IPS-18a (cell line): ENCODE measurements around the gene MOB1A.
"Not testable (repeated sequence)": the region's sequence is repeated elsewhere in the genome, so short reads cannot be mapped to it uniquely, and the experiment has no call there.

Source experiments
- H3K27ac ChIP-seq: one replicate; pipeline ENCODE4 v1.5.1; 2013; ENCODE audit warnings: low read length
- H3K27me3 ChIP-seq: one replicate; pipeline ENCODE4 v1.6.1; 2013; ENCODE audit warnings: mild to moderate bottlenecking, low read length; ENCODE audit not compliant: control insufficient read depth, insufficient read depth
- H3K36me3 ChIP-seq: one replicate; pipeline ENCODE4 v1.6.1; 2013; ENCODE audit warnings: low read depth, low read length; ENCODE audit not compliant: control insufficient read depth
- H3K4me1 ChIP-seq: one replicate; pipeline ENCODE4 v1.6.1; 2013; ENCODE audit warnings: low read depth, low read length; ENCODE audit not compliant: control insufficient read depth
- H3K4me3 ChIP-seq: one replicate; pipeline ENCODE4 v1.5.1; 2013; ENCODE audit warnings: low read length
- H3K9ac ChIP-seq: one replicate; pipeline ENCODE4 v1.6.1; 2013; ENCODE audit warnings: mild to moderate bottlenecking, low read length, moderate library complexity
- H3K9me3 ChIP-seq: one replicate; pipeline ENCODE4 v1.6.1; 2013; ENCODE audit warnings: low read depth, low read length; ENCODE audit not compliant: control insufficient read depth

MOB1A gene

DNA sequence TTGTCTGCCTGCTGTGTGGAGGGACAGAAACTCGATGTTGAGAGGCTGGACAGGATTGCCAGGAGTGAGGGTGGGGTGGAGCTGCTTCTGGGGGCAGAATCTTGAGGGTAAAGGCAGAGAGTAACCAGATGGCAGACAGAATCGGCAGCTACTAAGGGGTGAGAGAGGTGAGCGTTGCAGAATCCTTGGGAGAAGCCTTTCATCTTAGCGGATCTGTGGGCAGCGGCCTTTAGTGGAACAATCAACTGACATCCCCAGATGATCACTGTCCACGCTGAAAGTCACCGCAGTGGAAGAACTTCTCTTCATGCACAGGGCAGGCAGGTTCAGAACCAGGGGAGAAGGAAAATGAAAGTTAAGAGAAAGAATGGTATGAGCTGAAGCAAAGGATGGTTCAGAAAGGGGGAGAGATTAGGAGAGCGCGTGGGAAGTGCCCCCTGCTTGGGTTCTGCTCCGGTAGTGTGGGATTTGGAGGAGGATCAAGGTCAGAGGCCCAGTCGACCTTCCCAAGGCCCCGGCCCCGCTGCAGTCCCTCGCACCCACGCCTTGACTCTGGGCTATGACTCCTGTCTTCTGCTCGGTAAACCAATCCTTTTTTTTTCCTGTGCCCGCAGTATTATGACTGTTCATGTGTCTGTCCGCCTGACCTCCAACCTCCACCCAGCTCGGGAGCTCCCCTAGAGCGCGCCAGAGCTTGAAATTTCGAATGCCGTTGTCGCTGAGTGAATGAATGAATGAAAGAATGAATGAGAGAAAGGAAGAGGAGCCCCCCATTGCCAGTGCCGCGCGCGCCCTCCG, 31.6 kb downstream of the MOB1A start:
- Histone ChIP-seq H3K9me3 (no peaks in the 10 kb centered on the region), H3K9ac (peak overlapping the region; percentile 79), H3K27ac (peak overlapping the region; percentile 2), H3K4me3 (peak overlapping the region; percentile 89), H3K36me3 (peaks cover 6% of the 10 kb centered on the region), H3K4me1 (peaks cover 10% of the 10 kb centered on the region), H3K27me3 (no peaks in the 10 kb centered on the region)

DNA sequence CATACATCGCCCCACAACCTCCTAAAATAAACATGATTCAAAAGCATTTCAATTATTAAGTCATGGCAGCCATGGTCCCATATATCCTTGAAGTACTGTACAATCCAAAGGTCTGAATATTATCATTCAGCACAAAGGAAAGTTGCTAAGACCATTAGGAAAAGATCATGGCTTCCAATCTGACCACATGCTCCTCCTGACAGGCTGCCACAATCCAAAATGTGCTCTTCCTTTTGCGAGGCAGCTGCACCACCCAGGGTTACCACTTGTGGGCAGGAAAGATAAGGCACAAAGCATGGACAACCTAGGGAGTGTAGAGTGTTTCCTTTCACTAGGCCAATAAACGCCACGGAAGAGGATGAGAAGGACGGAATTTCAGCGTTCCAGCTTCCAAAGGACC, 36.3 kb downstream of the MOB1A start:
- Histone ChIP-seq H3K4me3 (no peak overlapping the region), H3K36me3 (peaks cover 11% of the 10 kb centered on the region), H3K4me1 (peaks cover 5% of the 10 kb centered on the region), H3K27me3 (no peaks in the 10 kb centered on the region), H3K9ac (no peak overlapping the region), H3K27ac (no peak overlapping the region), H3K9me3 (no peaks in the 10 kb centered on the region)

DNA sequence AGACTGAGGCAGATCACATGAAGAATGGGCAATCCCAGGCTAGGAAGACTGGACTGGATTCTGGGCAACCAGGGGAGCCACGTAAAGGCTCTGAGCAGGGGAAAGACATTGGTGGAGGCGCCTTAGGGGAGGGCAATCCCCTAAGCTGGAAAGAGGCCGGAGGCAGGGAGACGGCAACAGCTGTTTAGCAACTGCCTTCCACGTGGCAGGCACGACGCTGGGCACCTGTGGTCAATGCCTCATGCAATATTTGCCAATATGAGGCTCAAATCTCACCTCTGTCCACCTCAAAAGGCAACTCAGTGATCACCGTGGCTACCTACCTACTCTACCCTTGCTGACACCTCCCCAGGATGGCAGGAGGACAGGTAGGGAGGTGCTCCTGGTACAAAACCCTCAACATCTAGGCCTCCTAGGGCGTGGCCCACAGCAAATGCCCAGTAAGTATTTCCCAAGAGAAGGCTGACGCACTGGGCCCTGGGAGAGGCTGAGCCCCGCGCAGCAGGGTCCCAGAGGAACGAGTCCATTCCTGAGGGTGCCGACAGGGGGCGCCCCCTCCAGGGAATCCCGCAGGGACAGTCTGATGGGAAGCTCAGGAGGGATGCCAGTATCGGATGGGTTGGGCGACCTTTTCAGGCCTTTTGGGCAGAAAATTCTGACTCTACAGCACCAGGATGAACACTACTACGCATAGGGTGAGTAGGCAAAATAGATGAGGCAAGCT, 39.9 kb downstream of the MOB1A start:
- H3K36me3 ChIP-seq = peaks cover 20% of the 10 kb centered on the region
- no peak overlapping the region for H3K9ac ChIP-seq
- H3K4me3 ChIP-seq = no peak overlapping the region
- H3K4me1 ChIP-seq = no peaks in the 10 kb centered on the region
- H3K27ac ChIP-seq = no peak overlapping the region
- H3K9me3 ChIP-seq = no peaks in the 10 kb centered on the region
- no peaks in the 10 kb centered on the region for H3K27me3 ChIP-seq

DNA sequence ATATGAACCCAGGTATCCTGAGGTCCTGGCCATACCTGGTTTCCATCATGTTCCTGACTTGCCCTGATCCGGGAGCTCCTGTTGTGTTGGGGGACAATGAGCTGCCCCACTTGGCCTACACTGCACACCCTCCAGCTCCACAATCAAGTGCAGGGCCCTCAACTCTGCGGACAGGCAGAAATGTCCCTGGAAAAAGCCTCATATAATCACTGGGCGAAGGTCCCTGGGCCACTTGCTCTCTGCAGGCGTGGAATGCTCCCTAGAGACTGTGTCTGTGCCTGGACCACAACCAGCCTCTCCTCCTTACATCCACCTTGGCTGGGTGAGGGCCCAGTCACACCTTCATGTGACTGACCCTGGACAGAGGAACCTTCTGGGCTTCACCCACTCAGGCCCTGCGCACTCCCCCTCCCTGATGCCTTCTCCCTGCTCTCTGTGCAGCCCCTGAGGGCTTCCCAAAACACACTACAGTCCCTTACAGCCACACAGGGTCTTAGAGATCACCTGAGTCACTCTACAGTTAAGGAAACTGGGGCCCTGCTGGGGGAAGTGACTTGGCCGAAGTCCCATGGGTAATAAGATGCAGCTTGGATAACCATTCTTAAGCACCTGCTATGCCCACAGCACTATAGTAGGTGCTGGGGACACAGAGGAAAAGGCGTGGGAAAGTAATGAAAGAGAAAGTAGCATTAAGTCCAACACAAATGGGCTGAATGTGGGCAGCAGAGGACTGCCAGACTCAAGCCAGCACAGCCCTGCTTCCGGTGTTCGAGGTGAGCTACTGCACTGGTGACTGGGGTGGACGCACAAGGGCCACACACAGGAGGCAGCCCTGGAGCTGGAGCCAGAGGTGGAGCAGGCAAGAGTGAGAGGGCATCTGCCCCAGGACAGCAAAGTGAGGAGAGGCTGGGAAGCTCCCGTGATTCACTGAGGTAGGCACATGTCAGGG, 40.8 kb downstream of the MOB1A start:
- H3K4me1 ChIP-seq = no peaks in the 10 kb centered on the region
- no peak overlapping the region for H3K4me3 ChIP-seq
- H3K9ac ChIP-seq = no peak overlapping the region
- no peak overlapping the region for H3K27ac ChIP-seq
- no peaks in the 10 kb centered on the region for H3K27me3 ChIP-seq
- peaks cover 20% of the 10 kb centered on the region for H3K36me3 ChIP-seq
- no peaks in the 10 kb centered on the region for H3K9me3 ChIP-seq

DNA sequence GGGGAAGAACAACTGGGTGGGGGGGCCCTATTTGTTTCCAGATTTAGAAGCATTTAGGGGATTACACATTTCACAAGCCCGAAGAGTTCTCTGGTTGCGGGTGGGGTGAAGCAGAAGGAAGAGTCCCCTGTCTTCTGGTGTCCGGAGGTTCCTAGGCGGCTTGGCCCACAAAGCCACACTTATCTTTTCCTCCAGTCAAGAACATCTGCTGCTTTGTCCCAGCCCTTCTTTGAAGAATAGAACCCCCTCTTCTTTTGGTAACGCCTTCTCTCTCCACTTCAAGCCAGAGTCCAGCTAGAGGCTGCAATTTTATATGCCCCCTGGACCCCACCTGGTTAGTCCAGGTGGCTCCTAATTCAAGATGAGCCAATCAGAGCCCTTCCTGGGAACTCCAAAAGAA, 46.8 kb downstream of the MOB1A start:
- H3K4me3 ChIP-seq = no peak overlapping the region
- peaks cover 9% of the 10 kb centered on the region for H3K36me3 ChIP-seq
- no peaks in the 10 kb centered on the region for H3K4me1 ChIP-seq
- H3K9me3 ChIP-seq = no peaks in the 10 kb centered on the region
- H3K27ac ChIP-seq = no peak overlapping the region
- H3K9ac ChIP-seq = no peak overlapping the region
- H3K27me3 ChIP-seq = no peaks in the 10 kb centered on the region

DNA sequence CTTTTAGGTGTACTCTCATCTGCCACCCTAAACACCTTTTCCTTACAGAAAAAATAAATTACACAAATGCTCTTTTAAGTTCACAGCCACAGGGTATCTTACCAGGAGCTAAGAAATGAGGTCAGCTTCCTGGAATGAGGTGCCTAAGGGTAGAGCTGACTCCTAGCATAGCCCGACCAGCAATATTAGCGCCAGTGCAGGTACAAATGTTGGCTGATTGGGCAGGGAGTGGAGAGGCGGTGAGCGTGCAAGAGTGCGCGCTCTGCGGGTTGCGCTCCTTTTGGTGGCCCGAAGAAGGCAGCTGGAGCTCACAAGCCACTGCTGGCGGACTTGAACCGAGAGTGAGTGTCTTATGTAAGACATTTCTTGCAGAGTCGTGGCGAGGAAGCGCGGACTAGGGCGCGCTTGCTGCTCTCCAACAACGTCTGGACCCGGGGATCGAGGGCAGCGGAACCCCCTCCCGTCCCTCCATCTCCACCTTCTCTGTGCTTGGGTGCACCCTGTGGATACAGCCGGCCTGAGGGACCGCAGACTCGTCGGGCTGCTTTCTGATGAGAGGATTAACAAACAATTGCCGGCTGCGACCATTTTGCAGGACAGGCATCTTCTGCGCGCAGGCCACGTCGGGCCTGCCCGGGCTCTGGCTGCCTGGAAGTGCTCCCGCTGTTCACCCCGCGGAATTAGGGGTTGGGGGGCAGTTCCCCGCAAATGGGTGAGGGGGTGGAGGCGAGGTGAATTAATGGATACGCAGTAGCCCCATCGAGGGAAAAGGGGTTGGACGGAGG, 48.3 kb downstream of the MOB1A start:
- Histone ChIP-seq H3K9ac (no peak overlapping the region), H3K4me1 (no peaks in the 10 kb centered on the region), H3K4me3 (no peak overlapping the region), H3K36me3 (peaks cover 9% of the 10 kb centered on the region), H3K9me3 (no peaks in the 10 kb centered on the region), H3K27ac (no peak overlapping the region), H3K27me3 (no peaks in the 10 kb centered on the region)

DNA sequence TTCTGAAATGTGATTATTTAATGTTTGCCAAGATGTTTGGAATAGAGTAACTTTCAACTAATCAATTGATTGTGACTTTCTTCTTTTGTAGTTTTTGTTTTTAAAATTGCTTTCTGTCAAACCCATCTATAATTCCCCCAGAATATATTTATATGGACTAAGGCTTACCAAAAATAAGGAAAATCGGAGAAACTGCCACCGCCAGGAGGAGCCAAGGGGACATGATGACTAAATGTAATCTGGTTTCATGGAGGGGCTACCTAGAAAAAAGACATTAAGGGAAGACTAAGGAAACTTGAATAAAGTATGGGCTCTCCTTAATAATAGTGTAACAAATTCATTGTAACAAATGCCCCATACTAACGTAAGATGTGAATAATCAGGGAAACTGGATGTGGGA, 50.5 kb downstream of the MOB1A start:
- Histone ChIP-seq H3K36me3 (no peaks in the 10 kb centered on the region), H3K4me3 (no peak overlapping the region), H3K9ac (no peak overlapping the region), H3K27me3 (no peaks in the 10 kb centered on the region), H3K9me3 (no peaks in the 10 kb centered on the region), H3K27ac (no peak overlapping the region), H3K4me1 (no peaks in the 10 kb centered on the region)

DNA sequence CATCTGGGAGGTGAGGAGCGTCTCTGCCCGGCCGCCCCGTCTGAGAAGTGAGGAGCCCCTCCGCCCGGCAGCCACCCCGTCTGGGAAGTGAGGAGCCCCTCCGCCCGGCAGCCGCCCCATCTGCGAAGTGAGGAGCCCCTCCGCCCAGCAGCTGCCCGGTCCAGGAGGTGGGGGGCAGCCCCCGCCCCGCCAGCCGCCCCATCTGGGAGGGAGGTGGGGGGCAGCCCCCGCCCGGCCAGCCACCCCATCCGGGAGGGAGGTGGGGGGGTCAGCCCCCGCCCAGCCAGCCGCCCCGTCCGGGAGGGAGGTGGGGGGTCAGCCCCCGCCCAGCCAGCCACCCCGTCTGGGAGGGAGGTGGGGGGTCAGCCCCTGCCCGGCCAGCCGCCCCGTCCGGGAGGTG, 54.7 kb downstream of the MOB1A start:
- not testable (repeated sequence) for H3K4me3 ChIP-seq, H3K9ac ChIP-seq, H3K36me3 ChIP-seq, H3K9me3 ChIP-seq, H3K4me1 ChIP-seq, H3K27ac ChIP-seq
- peaks cover 15% of the 10 kb centered on the region for H3K27me3 ChIP-seq

DNA sequence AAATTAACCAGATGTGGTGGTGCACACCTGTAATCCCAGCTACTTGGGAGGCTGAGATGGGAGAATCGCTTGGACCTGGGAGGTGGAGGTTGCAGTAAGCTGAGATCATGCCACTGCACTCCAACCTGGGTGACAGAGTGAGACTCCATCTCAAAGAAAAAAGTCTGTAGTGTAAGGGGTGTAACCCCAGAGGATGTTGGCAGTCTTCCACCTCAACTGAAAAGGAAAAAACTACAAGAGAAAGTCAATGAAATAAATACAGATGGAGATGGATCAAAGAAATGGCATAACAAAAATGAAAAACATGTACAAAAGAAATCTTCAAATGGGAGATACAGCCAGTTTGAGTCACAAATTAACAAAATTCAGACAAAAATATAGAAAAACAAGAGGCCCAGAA, 56.8 kb downstream of the MOB1A start:
- not testable (repeated sequence) for H3K27ac ChIP-seq, H3K4me1 ChIP-seq, H3K4me3 ChIP-seq, H3K9me3 ChIP-seq, H3K36me3 ChIP-seq, H3K9ac ChIP-seq
- peaks cover 15% of the 10 kb centered on the region for H3K27me3 ChIP-seq

DNA sequence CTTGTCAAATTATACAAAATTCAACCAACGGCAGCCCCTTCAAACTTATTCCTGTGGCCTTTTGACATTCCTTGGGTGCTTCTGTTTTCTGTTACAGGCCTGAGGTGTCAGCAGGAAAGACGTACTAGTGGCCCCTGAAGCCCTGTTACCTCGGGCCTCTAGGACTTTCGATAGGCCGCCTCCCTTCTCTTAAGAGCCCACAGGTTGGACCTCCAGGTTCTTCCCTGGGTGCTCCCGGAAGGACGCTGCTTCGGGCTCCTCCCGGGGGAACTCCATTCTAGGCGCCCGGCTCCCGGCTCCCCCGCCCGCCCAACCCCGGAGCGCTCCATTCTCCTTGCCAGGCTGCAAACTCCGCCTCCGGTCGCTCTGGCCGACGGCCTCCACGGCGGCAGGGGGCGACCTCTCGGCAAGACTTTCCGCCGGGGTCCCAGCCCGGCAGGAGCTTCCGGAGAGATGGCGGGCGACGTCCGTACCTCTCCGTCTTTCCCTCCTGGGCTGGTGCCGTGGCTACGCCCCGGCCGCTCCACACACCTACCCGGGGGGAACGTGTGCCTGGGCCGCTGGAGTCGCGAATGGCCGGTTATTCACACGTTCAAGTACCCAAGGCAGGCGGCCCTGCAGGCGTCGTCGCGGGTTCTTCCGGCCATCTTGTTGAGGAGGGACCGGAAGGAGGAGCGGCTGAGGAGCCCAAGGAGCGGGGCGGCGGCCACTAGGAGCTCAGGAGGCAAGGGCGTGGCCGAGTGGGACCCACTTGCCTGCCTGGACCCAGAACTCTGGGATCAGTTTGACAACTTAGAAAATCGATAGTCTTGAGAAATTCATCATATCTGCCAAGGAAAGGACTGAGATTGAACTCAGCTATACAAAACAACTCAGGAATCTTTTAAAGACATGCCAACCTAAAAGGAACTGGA, 58.5 kb downstream of the MOB1A start:
- Histone ChIP-seq H3K27ac (peak overlapping the region; percentile 85), H3K4me3 (peak overlapping the region; percentile 82), H3K9me3 (peaks cover 8% of the 10 kb centered on the region), H3K9ac (peak overlapping the region; percentile 82), H3K4me1 (no peaks in the 10 kb centered on the region), H3K27me3 (peaks cover 17% of the 10 kb centered on the region), H3K36me3 (no peaks in the 10 kb centered on the region)
